ENCODE measurements around the gene CX3CL1. TPM values are rescaled to one million over a fixed set of nuclear protein-coding genes. Genes with fewer than 3 reads are reported as not detected.
"Not testable (repeated sequence)": the region's sequence is repeated elsewhere in the genome, so short reads cannot be mapped to it uniquely, and the experiment has no call there.

CX3CL1 gene
- polyA plus RNA-seq, 12 donors, result 2.8 to 10.4 (median 4.3) TPM; not detected in 1

DNA sequence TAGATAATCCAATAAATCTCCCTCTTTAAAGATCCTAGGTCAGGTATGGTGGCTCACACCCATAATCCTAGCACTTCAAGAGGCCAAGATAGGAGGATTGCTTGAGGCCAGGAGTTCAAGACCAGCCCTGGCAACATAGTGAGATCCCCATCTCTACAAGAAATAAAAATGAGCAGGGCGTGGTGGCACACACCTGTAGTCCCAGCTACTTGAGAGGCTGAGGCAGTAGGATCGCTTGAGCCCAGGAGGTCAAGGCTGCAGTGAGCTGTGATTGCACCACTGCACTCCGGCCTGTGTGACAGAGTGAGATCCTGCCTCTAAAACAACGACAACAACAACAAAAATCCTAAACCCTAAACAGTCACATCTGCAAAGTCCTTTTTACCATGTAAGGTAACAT lies 15.7 kb upstream of the CX3CL1 start:
- no peak for DNase-seq

DNA sequence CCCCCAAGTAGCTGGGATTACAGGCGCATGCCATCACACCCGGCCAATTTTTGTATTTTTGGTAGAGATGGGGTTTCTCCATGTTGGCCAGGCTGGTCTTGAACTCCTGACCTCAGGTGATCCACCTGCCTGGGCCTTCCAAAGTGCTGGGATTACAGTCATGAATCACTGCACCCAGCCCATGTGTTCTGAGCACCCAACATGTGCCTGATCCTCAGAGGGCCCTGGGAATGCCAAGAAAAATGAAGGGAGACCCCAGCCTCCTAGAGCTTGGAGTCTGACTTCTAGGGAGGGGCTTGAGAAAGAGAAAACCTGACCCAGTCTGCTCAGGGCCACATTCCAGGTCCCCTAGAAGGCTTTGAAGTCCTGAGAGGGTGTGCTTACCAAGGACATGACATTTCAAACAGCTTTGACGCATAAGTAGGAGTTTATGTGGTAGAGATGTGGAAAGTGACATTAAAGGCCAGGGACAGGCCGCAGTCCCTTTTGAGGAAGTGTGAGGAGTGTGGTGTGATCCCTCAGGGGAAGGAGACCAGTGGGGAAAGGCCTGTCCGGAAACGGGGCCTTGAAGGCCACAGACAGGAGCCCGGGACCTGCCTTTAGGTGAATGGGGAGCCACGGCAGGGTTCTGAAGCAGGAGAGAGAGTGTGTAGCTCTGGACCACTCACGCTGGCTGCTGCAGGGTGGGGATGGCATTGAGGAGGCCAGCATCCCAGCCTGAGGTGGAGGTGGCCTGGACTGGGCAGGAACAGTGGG lies 14.8 kb upstream of the CX3CL1 start:
- DNase-seq, result no peak

DNA sequence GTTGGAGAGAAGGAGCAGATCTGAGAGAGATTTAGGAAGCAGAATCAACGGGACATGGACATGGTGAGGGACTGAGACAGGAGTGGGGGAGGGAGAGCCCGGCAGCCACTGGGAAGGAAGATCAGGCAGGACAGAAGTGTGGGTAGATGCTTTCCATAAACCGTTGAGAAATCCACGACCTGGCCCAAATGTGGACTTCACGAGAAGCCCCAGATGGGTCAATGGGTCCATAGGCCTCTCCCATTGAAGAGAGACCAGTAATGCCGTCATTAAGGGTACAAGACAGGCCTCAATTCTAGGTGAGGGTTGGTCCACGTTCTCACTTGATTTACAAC lies 14.2 kb upstream of the CX3CL1 start:
- DNase-seq, result no peak

DNA sequence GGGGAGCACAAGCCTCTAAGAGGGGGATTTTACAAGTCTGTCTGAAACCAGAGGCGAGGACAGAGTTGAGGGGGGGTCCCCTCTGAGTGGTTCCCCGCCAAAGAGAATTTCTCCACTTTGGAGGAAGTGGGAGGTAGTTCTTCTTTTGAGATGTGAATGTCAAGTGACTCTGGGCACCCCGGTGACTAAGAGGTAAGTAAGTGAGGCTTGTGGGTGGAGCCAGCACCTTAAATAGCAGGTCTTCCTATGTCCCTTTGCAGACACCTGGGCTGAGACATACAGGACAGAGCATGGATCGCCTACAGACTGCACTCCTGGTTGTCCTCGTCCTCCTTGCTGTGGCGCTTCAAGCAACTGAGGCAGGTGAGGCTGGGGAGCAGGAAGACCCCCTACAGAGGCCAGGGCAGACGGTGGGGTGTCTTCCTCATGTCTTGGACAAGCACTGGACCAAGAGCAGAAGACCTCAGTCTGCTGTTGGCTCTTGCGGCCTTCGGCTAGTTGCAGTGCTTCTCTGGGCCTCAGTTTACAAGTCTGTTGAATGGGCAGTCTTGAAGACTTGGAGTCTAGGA lies 13.7 kb upstream of the CX3CL1 start, which contains the start of gene CCL22:
CCL22 (plus strand) TSS at position 257 of the 569 bp plus-strand sequence; CDS start at position 291, 34 bp downstream.
- no peak for DNase-seq

DNA sequence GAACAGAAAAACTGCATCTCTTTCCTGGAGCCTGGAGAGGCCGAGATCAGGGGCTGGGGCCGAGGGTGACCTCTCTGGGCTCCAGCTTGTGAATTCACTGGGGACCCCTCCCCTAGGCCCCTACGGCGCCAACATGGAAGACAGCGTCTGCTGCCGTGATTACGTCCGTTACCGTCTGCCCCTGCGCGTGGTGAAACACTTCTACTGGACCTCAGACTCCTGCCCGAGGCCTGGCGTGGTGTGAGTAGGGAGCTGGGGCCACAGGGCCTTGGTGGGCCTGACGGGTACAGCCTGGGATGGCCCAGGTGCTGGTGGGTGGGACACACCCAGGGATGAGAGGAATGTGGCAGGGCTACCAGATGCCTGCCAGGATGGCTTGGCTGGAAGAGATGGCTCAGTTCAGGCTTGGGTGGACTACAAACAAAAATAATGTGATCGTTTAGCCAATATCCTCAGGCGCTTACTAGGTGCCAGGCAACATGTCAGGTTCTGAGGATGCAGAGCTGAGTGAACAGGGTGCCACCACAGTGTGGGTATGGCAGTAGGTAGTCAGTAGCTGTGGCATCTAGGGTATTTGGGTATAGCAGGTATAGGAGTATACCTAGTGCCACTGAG lies 11.9 kb upstream of the CX3CL1 start:
- DNase-seq, result no peak

DNA sequence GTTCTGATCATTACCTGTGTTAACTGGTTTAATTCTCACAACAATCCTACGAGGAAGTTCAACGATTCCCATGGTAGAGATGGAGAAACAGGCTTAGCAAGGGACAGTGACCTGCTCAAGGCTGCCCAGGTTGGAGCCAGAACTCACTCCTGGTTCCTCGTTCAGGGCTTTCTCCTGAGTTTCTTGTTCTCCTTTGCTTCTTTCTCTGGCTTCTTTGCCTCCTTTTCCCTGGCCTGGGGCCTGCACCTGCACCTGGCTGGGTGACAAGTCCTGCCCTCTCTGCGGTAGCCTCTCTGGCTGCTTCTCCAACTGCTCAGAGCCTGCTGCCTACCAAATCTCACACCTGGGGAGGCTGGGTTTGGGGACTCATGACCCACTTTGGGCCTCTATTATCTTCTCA lies 10.9 kb upstream of the CX3CL1 start:
- no peak for DNase-seq

DNA sequence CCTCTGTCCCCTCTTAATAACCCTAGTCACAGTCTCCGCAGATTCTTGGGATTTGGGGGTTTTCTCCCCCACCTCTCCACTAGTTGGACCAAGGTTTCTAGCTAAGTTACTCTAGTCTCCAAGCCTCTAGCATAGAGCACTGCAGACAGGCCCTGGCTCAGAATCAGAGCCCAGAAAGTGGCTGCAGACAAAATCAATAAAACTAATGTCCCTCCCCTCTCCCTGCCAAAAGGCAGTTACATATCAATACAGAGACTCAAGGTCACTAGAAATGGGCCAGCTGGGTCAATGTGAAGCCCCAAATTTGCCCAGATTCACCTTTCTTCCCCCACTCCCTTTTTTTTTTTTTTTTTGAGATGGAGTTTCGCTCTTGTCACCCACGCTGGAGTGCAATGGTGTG lies 8.1 kb upstream of the CX3CL1 start:
- DNase-seq, result no peak

DNA sequence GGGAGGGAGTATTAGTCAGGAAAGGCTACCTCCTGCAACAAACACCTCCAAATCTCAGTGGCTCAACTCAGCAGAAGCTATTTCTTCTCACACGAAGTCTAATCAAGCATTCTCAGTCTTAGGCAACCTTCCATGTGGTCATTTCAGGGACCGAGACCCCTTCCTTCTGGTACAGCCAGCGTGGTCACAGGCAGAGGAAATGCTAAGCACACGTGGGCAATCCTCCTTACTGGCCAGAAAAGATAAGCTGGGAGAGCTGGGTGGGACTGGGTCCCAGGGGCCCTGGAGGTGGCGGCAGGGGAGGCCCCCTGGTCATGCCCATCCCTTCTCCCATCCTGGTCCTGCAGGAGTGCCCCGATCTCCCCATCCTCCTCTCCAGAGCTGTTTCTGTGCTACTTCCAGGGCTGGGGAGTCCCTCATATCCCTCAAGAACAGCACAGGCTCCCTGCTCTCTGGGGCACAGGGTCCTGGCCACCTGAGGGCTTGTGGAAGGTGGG lies 5.7 kb upstream of the CX3CL1 start:
- DNase-seq, result no peak

DNA sequence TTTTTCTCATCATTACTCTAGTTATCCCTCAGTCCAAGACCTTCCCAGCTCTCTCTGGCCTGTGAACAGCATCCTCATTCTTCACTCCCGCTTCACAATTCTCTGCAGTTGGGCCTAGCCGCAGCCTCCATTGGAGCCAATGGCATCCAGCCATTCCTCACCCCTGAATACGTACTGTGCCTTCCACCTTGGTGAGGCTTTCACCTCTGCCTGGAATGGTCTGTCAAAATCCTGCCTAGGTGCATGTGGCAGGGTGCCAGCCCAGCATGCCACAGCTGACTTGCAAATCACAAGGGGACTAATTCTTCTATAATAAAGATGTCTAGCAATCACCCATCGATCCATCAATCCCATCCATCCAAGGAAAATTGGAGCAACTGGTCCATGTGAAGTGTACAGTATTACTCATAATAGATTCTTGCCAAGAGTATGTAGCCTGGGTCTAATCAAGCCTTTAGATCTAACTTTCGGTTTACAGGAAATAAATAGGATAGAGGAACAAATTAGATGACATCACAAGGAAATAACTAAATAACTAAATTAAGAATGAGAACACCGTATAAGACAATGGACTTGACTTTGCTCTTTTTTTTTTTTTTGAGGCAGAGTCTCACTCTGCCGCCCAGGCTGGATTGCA lies 5.1 kb upstream of the CX3CL1 start:
- DNase-seq, result no peak

DNA sequence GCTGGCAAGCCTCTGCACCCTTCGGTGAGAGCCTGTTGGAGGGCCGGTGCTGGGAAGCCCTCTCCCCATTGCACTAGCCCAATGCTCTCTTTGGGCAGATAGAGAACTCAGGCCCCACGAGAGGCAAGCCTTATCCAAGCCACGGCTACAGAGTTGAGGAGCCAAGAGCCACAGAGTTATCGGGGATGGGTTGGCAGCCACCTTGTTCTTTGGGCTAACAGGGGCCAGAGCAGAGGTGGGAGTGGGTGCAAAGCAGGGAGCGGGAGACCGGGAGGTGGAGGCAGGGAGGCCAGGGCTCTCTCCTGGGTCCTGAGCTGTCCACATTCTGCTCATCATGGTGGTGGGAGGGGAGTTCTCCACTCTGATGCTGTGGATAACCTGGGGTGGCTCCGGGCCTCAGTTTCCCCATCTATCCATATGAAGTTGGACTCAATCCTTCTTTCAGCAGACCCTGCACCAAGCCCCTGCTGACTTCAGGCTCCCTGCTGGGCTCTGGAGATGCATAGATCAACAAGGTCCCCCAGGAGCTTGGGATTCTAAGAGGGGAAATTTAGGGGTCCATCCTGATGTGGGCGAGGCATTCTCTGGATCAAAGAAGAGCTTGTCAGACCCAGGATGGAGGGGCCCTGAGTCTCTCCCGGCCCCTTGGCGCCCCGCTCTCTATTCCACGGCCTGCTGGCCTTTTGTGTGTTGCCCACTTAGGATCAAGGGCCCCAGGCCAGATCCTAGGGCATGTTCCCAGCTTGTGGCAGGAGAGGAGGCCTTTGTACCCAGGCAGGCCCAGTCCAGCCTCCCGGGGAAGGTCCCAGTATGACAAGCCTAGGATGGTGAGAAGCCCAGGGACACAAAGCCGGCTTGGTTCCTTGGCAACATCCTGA lies 557 bp upstream of the CX3CL1 start:
- no peak for DNase-seq

DNA sequence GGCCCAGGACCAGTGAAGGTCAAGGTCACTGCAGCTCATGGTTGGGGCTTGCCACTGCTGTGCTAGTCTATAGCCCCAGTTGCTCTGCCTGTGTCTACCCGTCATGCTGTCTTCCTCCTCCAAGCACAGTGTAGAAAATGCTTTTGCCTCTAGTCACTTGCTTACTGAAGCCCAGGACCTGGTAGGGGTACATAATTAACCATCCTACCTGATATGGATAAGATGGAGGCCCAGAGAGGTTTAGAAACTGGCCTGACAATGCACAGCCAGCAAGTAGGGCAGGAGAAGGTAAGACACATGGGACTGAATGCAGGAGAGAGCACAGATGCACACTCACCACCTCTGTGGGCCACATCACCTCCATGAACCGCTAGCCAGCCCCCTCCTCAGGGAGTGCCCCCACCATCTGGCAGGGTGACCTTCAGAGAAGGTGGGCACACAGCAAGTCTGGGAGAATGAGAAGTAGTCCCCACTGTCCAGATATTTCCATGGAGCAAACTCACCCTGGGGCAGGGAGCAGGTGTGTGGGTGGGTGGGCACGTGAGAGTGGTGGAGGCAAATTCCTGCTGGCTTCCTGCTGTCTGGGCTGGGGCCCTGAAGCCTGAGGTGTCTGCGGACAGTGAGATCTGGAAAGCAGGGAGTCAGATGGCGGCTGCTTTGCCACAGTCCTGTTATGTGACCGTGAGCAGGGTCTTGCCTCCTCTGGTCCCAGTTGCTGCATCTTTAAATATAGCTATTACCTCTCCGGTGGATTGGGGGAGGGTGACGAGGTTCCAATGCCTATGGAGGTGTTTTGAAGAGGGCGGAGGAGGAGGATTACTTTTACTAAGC lies 1.0 kb downstream of the CX3CL1 start:
- no peak for DNase-seq

DNA sequence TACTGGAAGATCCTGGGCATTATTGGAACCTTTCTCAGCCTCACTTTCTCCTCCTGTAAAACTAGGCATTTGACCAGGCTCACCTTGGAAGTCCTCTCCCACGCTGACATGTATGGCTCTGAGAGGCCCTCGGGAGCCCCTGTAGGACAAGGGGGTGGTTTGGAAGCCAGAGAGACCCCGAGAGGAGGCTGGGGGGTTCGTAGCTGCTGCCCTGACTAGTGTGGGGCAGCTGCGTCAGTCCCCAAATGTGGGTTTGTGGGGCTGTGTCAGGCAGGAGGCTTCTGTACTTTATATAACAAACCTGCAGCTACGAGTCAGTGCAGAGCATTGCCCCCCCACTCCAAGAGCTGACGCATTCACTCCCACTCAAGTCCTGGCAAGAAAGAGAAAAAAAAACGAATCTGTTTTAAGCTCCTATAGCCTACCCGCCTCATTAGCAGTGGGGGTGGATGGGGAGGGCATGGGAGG lies 1.8 kb downstream of the CX3CL1 start:
- no peak for DNase-seq

DNA sequence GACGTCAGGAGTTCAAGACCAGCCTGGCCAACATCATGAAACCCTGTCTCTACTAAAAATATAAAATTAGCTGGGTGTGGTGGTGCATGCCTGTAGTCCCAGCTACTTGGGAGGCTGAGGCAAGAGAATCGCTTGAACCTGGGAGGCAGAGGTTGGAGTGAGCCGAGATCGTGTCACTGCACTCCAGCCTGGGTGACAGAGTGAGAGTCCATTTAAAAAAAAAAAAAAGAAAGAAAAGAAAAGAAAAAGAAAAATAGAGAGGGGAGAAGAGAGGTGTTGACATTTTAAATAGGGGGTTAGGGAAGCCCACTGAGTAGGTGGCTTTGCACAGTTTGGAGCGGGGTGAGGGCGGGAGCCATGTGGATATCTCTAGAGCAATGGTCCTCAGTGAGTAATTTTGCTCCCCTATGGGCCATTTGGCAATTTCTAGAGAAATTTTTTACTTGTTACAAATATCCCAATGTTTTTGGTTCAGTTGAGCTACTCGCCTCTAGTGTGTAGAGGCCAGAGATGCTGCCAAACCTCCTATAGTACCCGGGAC lies 2.7 kb downstream of the CX3CL1 start:
- not testable (repeated sequence) for DNase-seq

DNA sequence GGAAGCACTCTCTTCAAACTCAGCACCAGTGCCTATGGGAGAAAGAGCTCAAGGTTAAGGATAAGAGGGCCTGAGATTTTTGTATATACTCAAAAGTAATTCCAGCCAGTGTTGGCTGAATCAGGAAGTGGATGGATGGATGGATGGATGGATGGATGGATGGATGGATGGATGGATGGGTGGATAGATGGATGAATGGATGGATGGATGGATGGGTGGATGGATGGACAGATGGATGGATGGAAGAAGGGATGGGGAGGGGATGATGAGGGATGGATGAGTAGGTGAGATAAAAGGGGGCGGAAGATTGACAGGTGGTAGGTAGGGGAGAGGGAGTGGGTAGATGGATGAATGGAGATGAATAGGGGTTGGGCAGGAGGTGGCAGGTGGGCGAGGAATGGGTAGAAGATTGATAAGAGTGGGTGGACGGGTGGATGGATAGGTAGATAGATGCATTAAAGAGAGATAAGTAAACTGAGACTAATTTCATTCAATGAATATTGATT lies 4.1 kb downstream of the CX3CL1 start:
- no peak for DNase-seq

DNA sequence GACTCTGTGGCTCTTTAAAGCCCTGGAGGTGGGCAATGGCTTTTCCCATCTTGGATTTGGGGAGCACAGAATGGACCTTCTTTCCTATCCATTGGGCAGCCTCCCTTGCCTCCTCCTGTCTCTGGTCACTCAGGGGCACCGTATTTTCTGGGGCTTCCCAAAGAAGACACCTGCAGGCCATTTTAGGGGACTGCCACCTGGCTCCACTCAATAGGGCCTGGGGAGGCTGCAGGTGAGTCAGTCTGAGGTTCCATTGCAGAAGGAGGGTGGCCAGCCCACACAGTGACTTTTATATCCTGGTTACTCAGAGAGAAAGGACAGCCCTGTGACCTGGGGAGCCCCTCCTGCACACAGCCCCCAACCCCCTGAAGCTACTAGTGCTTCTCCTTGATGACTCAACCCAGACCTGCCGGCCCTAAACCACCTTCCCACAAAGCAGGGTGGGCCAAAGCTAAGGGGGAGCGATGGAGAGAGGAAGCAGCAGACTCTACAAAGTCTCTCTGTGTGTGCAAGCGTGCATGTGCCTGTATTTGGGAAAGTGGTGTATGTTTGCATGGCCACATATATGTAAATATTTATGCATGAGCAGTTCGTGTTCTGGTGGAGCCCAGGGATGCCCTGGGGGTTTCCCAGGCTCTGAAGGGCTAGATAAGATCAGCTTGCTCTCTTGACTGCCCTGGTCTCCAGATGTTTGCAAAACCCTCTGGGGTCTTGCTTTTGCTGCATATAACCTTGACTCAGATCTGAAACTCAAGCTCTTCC lies 5.0 kb downstream of the CX3CL1 start:
- DNase-seq, result no peak

DNA sequence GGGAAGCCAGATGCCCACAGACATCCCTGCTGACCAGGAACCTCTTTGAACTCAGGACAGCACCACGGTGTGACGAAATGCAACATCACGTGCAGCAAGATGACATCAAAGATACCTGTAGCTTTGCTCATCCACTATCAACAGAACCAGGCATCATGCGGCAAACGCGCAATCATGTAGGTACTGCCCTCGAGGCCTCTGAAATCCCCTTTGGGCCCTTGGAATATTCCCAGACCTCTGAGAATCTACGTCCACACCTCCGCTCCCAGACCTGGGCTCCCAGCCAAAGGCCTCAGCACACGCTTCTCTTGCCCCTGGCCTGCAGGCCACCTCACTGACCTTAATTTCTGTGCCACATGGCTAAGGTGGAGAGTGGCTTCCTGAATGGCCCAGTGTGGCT lies 7.3 kb downstream of the CX3CL1 start:
- DNase-seq, result no peak

DNA sequence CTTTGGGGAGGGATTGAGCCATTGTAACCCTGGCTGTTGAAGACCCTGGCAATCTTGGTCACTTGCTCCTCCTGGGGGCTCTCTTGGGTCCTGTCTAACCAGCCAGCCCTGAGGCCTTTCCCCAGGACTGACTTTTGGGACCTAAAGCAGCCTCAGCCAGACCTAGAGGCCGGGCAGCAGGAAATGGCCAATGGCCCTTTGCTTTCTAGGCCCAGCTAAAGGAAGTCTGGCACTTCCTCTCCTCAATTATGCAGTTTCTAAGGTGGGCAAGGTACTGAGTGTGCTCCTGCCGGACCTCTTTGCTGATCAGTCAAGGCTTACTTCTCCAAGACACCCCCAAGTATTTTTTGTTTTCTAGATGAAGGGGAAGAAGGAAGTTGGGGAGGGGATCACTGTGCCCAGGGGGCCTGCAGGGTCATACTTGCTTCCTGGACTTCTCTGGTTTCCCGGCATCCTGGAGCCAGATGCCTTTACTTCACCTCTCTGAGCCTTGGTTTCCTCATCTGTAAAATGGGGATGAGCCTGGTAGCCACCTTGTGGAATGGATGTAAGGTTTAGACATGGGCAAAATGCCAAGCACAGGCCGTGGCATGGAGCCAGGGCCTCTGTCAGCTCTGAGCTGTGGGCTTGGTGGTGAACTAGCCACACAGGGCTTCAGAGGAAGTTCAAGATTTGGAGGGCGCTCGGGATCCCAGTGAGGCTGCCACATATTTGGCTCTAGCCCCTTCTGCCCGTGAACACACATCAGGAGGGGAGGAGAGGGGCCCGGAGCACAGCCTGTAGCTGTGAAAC lies 8.6 kb downstream of the CX3CL1 start:
- no peak for DNase-seq

DNA sequence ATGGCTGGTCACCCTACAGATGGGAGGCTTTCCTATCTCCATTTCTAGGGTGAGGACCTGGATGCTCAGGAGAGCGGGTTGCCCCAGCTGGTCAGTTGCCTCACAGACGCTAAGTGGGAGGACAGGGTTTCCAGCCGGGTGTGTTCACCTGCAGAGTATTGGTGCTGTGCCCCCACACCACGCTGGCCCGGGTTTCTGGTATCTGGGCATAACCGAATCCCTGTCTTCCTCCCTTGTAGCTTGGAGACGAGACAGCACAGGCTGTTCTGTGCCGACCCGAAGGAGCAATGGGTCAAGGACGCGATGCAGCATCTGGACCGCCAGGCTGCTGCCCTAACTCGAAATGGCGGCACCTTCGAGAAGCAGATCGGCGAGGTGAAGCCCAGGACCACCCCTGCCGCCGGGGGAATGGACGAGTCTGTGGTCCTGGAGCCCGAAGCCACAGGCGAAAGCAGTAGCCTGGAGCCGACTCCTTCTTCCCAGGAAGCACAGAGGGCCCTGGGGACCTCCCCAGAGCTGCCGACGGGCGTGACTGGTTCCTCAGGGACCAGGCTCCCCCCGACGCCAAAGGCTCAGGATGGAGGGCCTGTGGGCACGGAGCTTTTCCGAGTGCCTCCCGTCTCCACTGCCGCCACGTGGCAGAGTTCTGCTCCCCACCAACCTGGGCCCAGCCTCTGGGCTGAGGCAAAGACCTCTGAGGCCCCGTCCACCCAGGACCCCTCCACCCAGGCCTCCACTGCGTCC lies 9.7 kb downstream of the CX3CL1 start:
- DNase-seq, result no peak
